Natural killer cell (primary cell): ENCODE results near the gene TBC1D22A. TPM values are rescaled to one million over a fixed set of nuclear protein-coding genes. Genes with fewer than 3 reads are reported as not detected.
A peak's percentile ranks its signal among the peaks of the same experiment; 100 is the strongest.

Source experiments
- ATAC-seq, 3 donors: fragments of 150-1000 bp in 2 of 3; fragments of 200-7000 bp in 1 of 3; cut with Tn5 transposase; 1 replicate in 1 of 3; 2 replicates in 2 of 3; pipeline ENCODE4 v1.10.0; 2021; ENCODE audit warnings: mild to moderate bottlenecking in 2 of 3, moderate library complexity in 2 of 3
- DNase-seq, 2 donors: peaks; one replicate each; pipeline versions ENCODE4 v3.0.0 to v3.0.0-alpha.2; 2013 to 2021; ENCODE audit warnings: mixed read lengths in 1 of 2
- H3K27ac ChIP-seq: one replicate; pipeline ENCODE4 v1.5.1; 2013; ENCODE audit warnings: mild to moderate bottlenecking, low read length
- H3K27me3 ChIP-seq: one replicate; pipeline ENCODE4 v1.6.1; 2013; ENCODE audit warnings: low read length; ENCODE audit not compliant: control insufficient read depth, insufficient read depth
- H3K36me3 ChIP-seq: one replicate; pipeline ENCODE4 v1.6.1; 2013; ENCODE audit warnings: low read length; ENCODE audit not compliant: control insufficient read depth, insufficient read depth
- H3K4me1 ChIP-seq: one replicate; pipeline ENCODE4 v1.6.1; 2013; ENCODE audit warnings: low read length; ENCODE audit not compliant: control insufficient read depth, insufficient read depth
- H3K4me3 ChIP-seq: one replicate; pipeline ENCODE4 v1.5.1; 2013; ENCODE audit warnings: low read length
- H3K9me3 ChIP-seq: one replicate; pipeline ENCODE4 v1.6.1; 2013; ENCODE audit warnings: low read length; ENCODE audit not compliant: control insufficient read depth, insufficient read depth
- H3K27ac Mint-ChIP-seq, 2 donors: one replicate each; pipeline ENCODE4 v1.8.0; 2022; ENCODE audit warnings: mild to moderate bottlenecking in 2 of 2, mixed read lengths in 2 of 2, moderate library complexity in 1 of 2
- H3K27me3 Mint-ChIP-seq, 2 donors: one replicate each; pipeline ENCODE4 v1.8.0; 2022; ENCODE audit warnings: low read depth in 2 of 2, mixed read lengths in 2 of 2
- H3K36me3 Mint-ChIP-seq: one replicate; pipeline ENCODE4 v1.8.0; 2022; ENCODE audit warnings: mixed read lengths
- H3K4me1 Mint-ChIP-seq, 2 donors: one replicate each; pipeline ENCODE4 v1.8.0; 2022; ENCODE audit warnings: mixed read lengths in 2 of 2
- H3K4me3 Mint-ChIP-seq: one replicate; pipeline ENCODE4 v1.8.0; 2022; ENCODE audit warnings: mild to moderate bottlenecking, moderate library complexity, mixed read lengths
- H3K9me3 Mint-ChIP-seq, 2 donors: one replicate each; pipeline ENCODE4 v1.8.0; 2022; ENCODE audit warnings: mixed read lengths in 2 of 2
- WGBS: methylation state at CpG from one replicate; pipeline ENCODE4 v1.1.7; 2013; ENCODE audit warnings: missing lambda C conversion rate; ENCODE audit not compliant: insufficient coverage; 5-methylcytosine and 5-hydroxymethylcytosine counted together
- intact Hi-C: fragments of 100-400 bp; cut with micrococcal nuclease; formaldehyde crosslinking; loops from one replicate; pipeline ENCODE4 v1.14.2; 2022
- total RNA-seq, 4 donors: library from RNA; stranded (reverse); fragments of 120-200 nt in 1 of 4; gene quantifications; one replicate each; pipeline versions ENCODE4 v1.2.3 to v1.2.4, GENCODE V29; 2013 to 2022
- TF ChIP-seq, protein P1 (sequence below): fragments of 200-600 bp; IDR thresholded peaks from one replicate; pipeline ENCODE4 v1.8.0; 2022; ENCODE audit warnings: antibody characterized with exemption

TBC1D22A gene
- total RNA-seq, 3 donors from 2014 or later (not counting 1 experiment from before 2014, with no cell fraction given): 47.4 to 53.7 (median 53.2) TPM

GRCh38 chr22:47193606-47194329 lies 431.3 kb downstream of the TBC1D22A start:
- TF ChIP-seq, protein P1, sequence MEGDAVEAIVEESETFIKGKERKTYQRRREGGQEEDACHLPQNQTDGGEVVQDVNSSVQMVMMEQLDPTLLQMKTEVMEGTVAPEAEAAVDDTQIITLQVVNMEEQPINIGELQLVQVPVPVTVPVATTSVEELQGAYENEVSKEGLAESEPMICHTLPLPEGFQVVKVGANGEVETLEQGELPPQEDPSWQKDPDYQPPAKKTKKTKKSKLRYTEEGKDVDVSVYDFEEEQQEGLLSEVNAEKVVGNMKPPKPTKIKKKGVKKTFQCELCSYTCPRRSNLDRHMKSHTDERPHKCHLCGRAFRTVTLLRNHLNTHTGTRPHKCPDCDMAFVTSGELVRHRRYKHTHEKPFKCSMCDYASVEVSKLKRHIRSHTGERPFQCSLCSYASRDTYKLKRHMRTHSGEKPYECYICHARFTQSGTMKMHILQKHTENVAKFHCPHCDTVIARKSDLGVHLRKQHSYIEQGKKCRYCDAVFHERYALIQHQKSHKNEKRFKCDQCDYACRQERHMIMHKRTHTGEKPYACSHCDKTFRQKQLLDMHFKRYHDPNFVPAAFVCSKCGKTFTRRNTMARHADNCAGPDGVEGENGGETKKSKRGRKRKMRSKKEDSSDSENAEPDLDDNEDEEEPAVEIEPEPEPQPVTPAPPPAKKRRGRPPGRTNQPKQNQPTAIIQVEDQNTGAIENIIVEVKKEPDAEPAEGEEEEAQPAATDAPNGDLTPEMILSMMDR: no peak
- Histone ChIP-seq H3K27ac (no peak overlapping the region), H3K27me3 (no peaks in the 10 kb centered on the region), H3K9me3 (no peaks in the 10 kb centered on the region), H3K4me1 (no peaks in the 10 kb centered on the region), H3K4me3 (no peak overlapping the region), H3K36me3 (no peaks in the 10 kb centered on the region)
- Mint-ChIP-seq H3K27ac (no peak overlapping the region), H3K4me3 (no peak overlapping the region), H3K4me1 (no peaks in the 10 kb centered on the region), H3K36me3 (no peaks in the 10 kb centered on the region), H3K27me3 (no peaks in the 10 kb centered on the region), H3K9me3 (no peaks in the 10 kb centered on the region)
- DNase-seq (peak in 1 of 2 donors; percentile 9), ATAC-seq (no peak)
- intact Hi-C loops: no loop called here
- whole genome bisulfite sequencing: 92% methylated on average over 16 of the region's 19 CpGs

DNA sequence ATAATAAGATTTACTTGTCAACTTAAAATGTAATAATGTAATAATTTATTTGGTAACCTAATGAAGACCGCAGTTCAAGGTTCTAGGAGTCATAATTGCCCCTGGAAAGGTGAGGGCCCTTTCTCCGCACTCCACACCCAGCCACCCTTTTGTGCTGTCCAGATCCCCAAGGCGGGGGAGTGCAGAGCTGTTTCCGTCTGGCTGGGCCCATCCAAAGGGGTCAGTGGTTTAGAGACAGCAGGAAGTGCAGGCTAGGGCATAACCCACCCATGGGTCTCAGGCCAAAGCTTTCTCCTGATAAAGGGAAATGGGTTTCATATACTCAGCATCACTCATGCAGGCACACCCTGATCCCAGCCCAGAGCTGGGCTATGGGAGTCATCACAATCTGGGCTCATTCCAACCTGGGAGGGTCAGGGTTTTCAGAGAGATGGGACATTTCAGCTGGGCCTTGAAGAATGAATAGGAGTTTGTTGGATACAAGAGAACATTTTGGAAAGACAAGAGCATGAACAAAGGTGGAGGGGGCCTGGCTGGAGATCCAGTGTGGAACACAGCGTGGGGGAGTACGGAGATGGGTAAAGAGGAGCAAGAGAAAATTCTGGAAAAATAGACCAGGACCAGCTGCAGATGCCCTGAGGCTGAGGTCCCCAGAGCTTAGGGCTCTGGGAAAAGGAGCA lies 432.2 kb downstream of the TBC1D22A start:
- no peak overlapping the region for H3K4me3 ChIP-seq
- WGBS: 93% methylated on average over 4 of the region's 6 CpGs
- Mint-ChIP-seq H3K27me3 (no peaks in the 10 kb centered on the region), H3K9me3 (no peaks in the 10 kb centered on the region), H3K4me1 (no peaks in the 10 kb centered on the region), H3K27ac (no peak overlapping the region), H3K36me3 (no peaks in the 10 kb centered on the region), H3K4me3 (no peak overlapping the region)
- no peak overlapping the region for H3K27ac ChIP-seq
- no peak for ATAC-seq
- no peaks in the 10 kb centered on the region for H3K36me3 ChIP-seq
- intact Hi-C loops: no loop called here
- DNase-seq: peak in 1 of 2 donors; percentile 1
- H3K4me1 ChIP-seq: no peaks in the 10 kb centered on the region
- TF ChIP-seq, protein P1: no peak
- no peaks in the 10 kb centered on the region for H3K27me3 ChIP-seq
- H3K9me3 ChIP-seq: no peaks in the 10 kb centered on the region

DNA sequence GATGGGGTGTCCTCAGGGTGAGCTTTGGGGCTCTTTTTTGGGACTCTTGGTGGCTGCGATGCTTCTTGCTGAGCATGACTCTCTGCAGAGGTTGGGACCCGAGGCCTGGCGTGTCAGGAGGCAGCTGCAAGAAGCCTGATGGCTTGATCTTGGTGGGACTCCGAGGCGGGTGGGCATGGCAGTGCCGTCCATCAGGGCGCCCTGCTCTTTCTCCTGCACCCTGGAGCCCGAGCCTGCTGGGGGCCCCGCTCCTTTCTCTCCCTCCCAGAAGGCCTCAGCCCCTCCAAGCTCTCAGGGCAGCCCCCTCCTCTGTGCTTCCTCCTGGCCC lies 432.7 kb downstream of the TBC1D22A start:
- peak in 1 of 2 donors; percentile 11 for DNase-seq

More for the DNA sequence above, 432.7 kb downstream of the TBC1D22A start:
- no peak overlapping the region for H3K27ac ChIP-seq
- H3K4me3 ChIP-seq: no peak overlapping the region
- intact Hi-C loops: no loop called here
- no peaks in the 10 kb centered on the region for H3K36me3 ChIP-seq
- TF ChIP-seq, protein P1: no peak
- H3K36me3 Mint-ChIP-seq: no peaks in the 10 kb centered on the region
- WGBS: 91% methylated on average over 9 of the region's 9 CpGs
- no peaks in the 10 kb centered on the region for H3K27me3 ChIP-seq
- no peak overlapping the region for H3K4me3 Mint-ChIP-seq
- no peaks in the 10 kb centered on the region for H3K27me3 Mint-ChIP-seq
- no peaks in the 10 kb centered on the region for H3K4me1 ChIP-seq
- ATAC-seq: no peak
- H3K4me1 Mint-ChIP-seq: no peaks in the 10 kb centered on the region
- no peaks in the 10 kb centered on the region for H3K9me3 Mint-ChIP-seq
- H3K9me3 ChIP-seq: no peaks in the 10 kb centered on the region
- H3K27ac Mint-ChIP-seq: no peak overlapping the region
